Measurements from ENCODE around the gene USP47.

DNA sequence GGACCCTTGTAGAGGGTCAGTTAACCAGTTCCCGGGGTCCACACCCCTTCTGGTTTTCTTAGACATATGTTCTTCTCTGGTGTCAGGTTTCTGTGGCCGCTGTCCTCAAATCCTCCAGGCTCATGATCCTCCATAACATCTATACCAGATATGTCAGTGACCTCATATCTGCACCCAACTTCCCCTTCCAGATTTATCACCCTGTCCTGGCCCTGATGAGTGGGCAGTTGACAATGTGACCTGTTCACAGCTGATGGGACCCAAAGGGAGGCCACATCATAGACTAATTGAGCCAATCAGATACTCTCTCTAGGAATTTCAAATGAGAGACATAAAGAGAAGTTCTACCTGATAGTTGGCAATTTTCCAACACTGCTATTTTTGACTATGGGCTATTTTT lies 161.6 kb downstream of the USP47 start:
- TF ChIP-seq, protein P1, sequence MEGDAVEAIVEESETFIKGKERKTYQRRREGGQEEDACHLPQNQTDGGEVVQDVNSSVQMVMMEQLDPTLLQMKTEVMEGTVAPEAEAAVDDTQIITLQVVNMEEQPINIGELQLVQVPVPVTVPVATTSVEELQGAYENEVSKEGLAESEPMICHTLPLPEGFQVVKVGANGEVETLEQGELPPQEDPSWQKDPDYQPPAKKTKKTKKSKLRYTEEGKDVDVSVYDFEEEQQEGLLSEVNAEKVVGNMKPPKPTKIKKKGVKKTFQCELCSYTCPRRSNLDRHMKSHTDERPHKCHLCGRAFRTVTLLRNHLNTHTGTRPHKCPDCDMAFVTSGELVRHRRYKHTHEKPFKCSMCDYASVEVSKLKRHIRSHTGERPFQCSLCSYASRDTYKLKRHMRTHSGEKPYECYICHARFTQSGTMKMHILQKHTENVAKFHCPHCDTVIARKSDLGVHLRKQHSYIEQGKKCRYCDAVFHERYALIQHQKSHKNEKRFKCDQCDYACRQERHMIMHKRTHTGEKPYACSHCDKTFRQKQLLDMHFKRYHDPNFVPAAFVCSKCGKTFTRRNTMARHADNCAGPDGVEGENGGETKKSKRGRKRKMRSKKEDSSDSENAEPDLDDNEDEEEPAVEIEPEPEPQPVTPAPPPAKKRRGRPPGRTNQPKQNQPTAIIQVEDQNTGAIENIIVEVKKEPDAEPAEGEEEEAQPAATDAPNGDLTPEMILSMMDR (IDR thresholded peaks at IDR 0.05), result no peak
- TF ChIP-seq POLR2A (IDR thresholded peaks at IDR 0.05), result no peak

All from lower leg skin (tissue), 3 donors.